Brain microvascular endothelial cell (primary cell): ENCODE data around the gene ERBB4.

Source experiments
- DNase-seq: peaks from one replicate; pipeline ENCODE4 v3.0.0-alpha.2; 2020
- H3K27ac ChIP-seq: fragments of 250-450 bp; sonication (Bioruptor Pico); 2 replicates; pipeline ENCODE4 v1.5.1; 2020; ENCODE audit warnings: mild to moderate bottlenecking, moderate library complexity
- H3K27me3 ChIP-seq: fragments of 250-450 bp; sonication (Bioruptor Pico); replicated peaks from 2 replicates; pipeline ENCODE4 v1.5.1; 2020; ENCODE audit warnings: mild to moderate bottlenecking
- H3K36me3 ChIP-seq: fragments of 250-450 bp; sonication (Bioruptor Pico); replicated peaks from 2 replicates; pipeline ENCODE4 v1.5.1; 2020; ENCODE audit warnings: mild to moderate bottlenecking
- H3K4me3 ChIP-seq: 2 replicates; pipeline ENCODE4 v1.5.1; 2011; ENCODE audit warnings: low read depth, mild to moderate bottlenecking, control low read depth, low read length, moderate library complexity
- in situ Hi-C: cut with HindIII; loops from 2 replicates; pipeline ENCODE4 v1.10.0; 2017; ENCODE audit warnings: low sequenced_read_pairs, low pct_ligation_motif_present
- TF ChIP-seq, protein P1 (sequence below): IDR thresholded peaks from 2 replicates; pipeline ENCODE4 v1.5.1; 2011; ENCODE audit warnings: low read depth, mild to moderate bottlenecking, moderate library complexity, low read length, control low read depth, inconsistent platforms; ENCODE audit errors: missing control alignments

The ERBB4 gene

DNA sequence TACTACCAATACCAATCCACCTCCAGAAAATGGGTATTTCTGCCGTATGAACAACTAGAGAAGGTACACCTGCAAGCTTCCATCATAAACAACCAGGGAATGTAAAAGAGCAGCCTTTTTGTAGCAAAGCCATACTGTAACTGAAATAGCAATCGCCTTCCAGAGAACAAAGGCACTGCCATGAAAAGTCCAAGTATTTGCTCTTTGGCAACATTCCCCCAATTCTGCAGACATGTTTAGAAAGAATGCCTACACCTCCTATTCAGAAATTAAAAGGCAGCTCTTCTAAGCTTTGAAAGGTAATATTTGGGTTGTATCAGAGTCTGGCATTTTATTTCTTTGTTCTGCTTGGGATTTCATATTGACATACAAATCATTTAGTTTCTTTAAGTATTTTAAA lies 487.7 kb downstream of the ERBB4 start:
- in situ Hi-C loops, result no loop called here
- Histone ChIP-seq H3K36me3 (no peaks in the 10 kb centered on the region), H3K27me3 (no peaks in the 10 kb centered on the region), H3K27ac (no peak overlapping the region), H3K4me3 (no peak overlapping the region)
- TF ChIP-seq, protein P1, sequence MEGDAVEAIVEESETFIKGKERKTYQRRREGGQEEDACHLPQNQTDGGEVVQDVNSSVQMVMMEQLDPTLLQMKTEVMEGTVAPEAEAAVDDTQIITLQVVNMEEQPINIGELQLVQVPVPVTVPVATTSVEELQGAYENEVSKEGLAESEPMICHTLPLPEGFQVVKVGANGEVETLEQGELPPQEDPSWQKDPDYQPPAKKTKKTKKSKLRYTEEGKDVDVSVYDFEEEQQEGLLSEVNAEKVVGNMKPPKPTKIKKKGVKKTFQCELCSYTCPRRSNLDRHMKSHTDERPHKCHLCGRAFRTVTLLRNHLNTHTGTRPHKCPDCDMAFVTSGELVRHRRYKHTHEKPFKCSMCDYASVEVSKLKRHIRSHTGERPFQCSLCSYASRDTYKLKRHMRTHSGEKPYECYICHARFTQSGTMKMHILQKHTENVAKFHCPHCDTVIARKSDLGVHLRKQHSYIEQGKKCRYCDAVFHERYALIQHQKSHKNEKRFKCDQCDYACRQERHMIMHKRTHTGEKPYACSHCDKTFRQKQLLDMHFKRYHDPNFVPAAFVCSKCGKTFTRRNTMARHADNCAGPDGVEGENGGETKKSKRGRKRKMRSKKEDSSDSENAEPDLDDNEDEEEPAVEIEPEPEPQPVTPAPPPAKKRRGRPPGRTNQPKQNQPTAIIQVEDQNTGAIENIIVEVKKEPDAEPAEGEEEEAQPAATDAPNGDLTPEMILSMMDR, result no peak
- no peak for DNase-seq

DNA sequence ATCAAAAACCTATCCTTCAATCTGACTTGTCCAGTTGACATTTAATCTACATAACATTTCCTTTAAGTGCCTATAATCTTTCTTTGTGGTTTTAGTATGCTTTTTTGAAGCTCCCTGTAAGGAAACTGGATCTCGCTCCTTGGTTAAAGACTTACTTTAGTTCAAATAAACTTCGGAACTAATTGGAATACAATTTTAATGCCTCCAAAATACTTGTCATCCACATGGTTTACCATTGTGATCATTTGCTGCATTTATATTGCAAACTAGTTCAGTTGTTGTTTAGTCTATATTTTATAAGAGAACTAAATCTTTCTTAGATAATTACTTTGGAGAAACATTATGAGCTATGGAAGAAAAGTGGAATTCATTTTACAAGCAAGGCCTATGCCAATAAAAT lies 496.0 kb downstream of the ERBB4 start:
- no peak for DNase-seq
- Histone ChIP-seq H3K4me3 (no peak overlapping the region), H3K36me3 (no peaks in the 10 kb centered on the region), H3K27me3 (no peaks in the 10 kb centered on the region), H3K27ac (no peak overlapping the region)
- TF ChIP-seq, protein P1, result no peak
- in situ Hi-C loops, result no loop called here

DNA sequence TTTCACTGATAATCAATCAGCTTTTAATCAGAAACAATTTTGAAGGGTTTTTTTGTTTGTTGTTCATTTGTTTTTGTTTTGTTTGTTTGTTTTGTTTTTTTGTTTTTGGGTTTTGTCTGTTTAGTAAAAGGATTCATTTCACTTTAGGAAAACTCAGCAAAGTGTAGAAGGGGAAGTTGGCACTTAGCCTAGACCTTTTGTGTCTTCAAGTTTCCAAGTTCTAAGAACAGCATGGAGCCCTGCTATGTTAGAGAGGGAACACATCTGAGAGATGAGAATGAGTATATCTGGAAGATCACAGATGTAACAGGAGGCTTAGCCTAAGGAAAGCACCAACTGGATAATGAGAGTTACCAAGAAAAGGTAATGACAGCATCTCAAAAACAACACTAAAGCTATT lies 501.5 kb downstream of the ERBB4 start:
- Histone ChIP-seq H3K4me3 (no peak overlapping the region), H3K27me3 (no peaks in the 10 kb centered on the region), H3K27ac (no peak overlapping the region), H3K36me3 (no peaks in the 10 kb centered on the region)
- in situ Hi-C loops, result no loop called here
- TF ChIP-seq, protein P1, result no peak
- DNase-seq, result no peak

DNA sequence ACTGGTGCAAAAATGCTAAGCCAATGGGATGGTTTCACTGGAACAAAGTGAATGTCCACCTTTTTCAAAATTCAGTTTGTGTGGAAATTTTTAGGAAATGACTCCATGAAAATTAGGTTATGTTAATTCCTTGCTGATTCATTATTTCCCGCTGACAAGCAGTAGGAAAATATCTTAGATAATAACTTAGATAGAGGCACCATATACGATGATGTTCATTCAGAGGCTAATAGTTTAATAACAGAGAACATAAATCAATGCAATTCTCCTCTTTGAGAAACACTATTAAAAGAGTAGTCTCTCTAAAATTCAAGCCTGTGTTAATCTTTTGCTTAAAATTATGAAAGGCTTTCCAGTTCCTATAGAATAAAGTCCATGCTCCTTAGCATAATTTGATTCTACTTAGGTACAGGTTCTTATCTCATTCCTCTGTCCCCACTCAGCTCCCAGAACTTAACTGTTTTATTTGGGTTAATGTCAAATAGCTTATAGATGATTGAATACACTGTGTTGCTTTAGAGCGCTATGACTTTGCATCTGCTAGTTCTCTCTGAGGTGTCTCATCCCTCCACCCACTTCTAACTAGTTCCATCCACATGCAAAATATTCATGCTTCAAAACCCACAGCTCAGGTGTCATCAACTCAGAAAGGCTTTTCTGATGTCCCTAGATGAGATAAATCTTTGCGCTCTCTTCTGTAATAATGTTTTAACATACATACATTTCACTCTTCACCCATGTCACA lies 503.6 kb downstream of the ERBB4 start:
- DNase-seq, result peak; percentile 52
- Histone ChIP-seq H3K27me3 (no peaks in the 10 kb centered on the region), H3K27ac (peak overlapping the region; percentile 57), H3K36me3 (no peaks in the 10 kb centered on the region), H3K4me3 (no peak overlapping the region)
- in situ Hi-C loops, result no loop called here
- TF ChIP-seq, protein P1, result no peak

DNA sequence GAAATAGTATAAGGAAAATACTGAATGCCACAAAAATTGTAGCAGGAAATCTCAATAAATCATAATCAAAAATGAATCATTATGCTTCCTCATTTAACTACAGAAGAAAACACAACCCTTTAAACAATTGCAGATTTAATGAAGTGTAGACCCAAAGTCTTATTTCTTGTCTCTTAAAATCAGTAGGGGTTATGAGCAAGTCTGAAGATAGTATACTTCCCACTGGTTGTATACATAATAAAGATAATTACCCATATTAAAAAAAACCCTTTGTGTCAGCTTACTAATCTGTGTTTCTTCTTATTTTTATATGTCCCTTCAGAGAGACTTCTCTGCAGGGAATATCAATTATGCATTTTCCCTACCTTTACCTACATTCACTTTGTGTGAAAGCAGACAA lies 504.7 kb downstream of the ERBB4 start:
- DNase-seq, result no peak
- no peak overlapping the region for H3K4me3 ChIP-seq
- no peaks in the 10 kb centered on the region for H3K36me3 ChIP-seq
- in situ Hi-C loops, result no loop called here
- TF ChIP-seq, protein P1, result no peak
- no peak overlapping the region for H3K27ac ChIP-seq
- H3K27me3 ChIP-seq, result no peaks in the 10 kb centered on the region
